Stimulated activated CD8-positive, alpha-beta memory T cell treated with anti-CD3 and anti-CD28 coated beads, Interleukin-15, amount 100 ng/mL, for 24 hours (primary cell): ENCODE results near the gene CD276.
"Not testable (repeated sequence)": the region's sequence is repeated elsewhere in the genome, so short reads cannot be mapped to it uniquely, and the experiment has no call there.

Experiments
- DNase-seq: peaks from one replicate; pipeline ENCODE4 v3.0.0-alpha.2; 2020; ENCODE audit warnings: low read depth

The CD276 gene

DNA sequence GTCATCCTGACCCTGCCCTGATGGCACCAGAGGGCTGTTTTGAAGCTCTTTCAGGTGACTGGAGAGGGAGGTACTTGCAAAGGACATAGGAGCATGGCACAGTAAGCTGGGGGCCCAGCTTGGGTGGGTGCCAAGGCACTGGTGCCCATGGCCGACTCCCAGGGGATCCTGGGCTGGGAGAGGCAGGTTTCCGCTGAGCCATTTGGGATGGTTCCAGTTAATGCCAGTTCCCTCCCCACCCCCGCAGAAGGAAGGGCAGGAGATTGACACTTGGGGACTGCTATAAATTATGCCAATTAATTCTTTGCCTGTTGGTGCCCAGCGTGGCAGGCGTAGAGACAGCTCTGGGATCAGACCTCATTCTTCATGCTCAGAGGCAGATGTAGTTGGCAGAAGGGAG, 26.1 kb downstream of the CD276 start:
- DNase-seq = no peak

DNA sequence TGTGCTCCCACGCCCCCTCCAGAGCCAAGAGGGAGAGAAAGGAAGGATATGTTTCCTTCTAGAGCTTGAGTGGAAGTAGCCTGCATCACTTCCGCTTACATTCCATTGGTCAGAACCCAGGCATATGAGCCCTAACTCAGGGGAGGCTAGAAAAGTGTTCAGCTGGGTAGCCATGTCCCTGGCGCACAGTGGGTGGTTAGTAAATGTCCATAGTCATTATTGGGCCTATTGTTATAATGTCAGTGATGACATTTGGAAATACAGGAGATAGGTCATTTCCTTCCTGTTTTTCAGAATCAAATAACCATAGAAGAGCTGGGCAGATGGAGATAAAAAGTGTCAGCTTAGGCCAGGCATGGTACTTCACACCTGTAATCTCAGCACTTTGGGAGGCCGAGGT, 27.3 kb downstream of the CD276 start:
- no peak for DNase-seq

DNA sequence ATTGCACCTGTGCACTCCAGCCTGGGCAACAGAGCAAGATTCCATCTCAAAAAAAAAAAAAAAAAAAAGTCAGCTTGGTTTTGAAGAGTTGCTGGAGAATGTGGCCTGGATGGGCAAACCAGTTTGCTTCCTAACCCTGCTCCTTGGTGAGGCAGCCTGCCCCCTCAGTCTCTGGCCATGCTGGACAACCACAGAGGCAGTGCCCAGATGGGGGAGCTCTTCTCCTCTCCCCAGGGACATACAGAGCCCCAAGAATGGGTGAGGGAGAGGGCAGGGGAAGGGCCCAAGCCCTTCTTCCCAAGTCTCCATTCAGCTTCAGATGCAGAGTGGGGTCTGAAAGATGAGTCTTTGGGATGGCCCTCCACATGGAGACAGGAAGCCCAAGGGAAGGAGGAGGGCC, 27.9 kb downstream of the CD276 start:
- no peak for DNase-seq

DNA sequence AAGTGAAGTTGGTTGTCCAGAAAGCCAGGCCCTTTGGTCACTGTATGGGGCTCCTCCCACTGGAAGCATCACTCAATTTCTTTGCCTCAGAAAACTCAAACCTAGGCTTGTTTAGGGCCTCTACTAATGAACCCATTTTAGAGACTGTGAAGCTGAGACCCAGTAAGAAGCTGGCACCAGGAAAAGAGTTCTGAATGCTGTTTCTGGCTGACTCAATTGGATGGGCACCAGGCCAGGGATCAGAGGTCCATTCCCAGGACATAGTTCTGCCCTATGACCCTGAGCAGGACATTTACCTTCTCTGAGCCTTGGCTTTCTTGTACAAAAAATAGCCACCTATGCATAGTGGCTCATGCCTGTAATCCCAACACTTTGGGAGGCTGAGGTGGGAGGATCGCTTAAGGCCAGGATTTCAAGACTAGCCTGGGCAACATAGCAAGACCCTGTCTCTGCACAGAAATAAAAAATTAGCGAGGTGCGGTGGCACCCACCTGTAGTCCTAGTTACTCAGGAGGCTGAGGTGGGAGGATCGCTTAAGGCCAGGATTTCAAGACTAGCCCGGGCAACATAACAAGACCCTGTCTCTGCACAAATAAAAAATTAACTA, 30.6 kb downstream of the CD276 start:
- DNase-seq = no peak

DNA sequence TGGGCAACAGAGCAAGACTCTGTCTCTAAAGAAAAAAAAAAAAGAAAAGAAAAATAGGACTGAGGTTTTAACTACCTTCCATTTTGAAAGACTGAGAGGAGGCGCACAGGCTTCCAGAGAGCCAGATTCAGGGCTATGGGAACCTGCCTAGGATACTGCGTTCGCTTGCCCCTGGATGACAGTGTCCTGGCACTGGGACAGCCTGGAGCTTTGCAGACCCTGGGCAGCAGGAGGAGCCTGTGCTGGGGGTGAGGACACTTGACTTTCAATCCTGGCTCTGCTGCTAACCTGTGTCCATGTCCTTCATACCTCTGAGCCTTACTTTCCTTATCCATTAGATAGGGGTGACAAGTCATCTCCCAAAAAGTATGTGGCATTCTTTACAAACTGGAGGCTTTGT, 31.2 kb downstream of the CD276 start:
- DNase-seq = no peak

DNA sequence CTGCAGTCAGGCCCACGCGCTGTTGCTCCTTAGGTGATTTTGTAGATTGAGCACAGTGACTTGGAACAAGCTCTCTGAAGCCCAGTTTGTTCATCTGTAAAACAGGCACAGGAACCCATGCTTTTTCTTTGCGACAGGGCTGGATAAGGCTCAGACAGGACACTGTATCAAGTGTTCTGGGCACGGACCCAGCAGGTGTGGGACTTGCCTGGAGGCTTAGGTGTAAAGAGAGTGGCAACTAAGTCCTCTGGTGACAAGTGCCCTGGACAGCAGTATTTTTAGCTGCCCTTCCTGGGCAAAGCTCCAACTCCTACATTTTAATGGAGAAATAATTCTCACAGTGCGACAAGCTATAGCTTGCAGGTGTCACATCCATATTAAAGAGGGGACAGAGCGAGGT, 32.2 kb downstream of the CD276 start:
- DNase-seq = no peak

DNA sequence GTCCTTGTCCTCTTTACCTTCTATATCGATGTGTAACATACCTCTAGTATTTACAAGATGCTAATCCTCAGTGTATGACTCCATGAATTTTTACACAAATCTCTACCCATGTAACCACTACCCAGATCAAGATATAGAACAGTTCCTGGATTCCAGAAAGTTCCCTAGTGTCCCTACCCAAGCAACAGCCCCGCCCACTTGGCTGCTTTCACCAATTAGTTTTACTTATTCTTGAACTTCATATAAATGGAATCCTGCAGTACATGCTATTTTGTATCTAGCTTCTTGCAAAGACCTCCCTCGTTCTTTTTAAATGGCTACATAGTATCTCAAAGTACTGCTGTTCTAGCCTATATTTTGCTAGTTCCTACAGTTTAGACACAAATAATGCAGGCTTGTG, 33.0 kb downstream of the CD276 start:
- no peak for DNase-seq

DNA sequence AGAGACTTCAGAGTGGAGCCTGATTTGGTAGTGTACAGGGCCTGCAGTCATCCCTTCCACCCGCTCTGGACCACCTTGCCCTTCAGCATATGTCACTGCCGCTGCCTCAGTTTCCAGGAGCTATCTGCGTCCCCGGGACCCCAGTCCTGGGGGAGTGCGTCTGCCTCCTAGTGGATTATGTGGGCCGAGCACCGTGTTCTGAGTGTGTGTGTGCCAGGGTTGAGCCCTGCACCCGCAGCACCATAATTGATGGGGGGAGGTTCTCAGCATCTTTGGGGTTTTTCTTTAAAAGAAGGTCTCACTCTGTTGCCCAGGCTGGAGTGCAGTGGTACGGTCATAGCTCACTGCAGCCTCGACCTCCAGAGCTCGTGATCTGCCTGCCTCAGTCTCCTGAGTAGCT, 33.6 kb downstream of the CD276 start:
- DNase-seq = no peak

DNA sequence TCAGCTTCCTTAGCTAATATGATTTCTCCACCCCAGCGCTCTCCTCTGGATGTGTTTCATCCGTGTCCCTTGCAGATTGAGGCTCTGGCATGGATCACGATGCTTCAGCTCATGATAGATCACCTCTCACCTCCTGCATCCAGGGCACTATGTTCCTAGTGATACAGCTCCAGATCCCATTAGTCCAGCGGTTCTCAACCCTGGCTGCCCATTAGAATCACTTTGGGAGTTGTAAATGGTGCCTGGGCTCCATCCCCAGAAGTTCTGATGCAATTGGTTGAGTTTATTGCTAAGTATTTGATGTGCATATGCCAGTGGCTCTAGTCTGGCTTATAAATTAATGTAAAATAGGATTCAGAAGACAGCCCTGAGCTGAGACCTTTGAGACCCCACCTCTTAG, 34.5 kb downstream of the CD276 start:
- DNase-seq = no peak

DNA sequence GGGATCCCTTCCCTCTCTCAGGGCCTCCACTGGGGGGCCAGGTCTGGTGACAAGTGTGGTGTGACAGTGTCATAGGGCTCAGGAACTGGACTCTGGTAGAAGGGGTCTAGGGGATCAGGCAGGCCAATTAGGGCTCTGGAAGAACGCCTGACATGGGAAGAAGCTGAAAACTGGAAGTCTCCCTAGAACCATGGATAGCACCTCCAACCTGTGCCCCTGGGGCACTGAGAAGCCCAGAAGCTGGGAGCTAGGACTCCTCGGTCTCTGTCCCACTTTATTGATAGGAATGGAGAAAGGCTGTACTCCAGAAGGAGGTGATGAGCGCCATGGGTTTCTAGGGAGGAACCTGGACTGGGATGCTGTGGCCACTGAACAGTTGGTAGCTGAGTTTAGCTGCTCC, 38.2 kb downstream of the CD276 start:
- DNase-seq = no peak

DNA sequence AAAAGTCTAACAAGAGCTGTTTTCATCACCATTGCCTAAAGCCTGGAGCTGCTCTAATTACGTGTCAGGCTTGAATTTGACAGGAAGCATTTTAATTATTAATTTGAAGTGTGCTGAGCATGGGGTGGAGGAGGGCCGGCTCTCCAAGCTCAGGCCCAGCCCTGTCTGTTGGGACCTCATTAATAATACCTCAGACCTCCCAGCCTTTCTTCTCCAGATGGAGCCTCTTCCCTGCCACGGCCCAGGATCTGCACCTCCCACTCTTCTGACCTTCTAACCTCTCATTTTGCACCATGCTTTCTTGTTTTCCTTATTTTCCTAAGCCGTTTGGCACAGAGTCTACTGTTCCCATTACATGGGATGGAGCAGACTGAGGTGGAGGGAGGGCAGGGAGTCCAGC, 39.0 kb downstream of the CD276 start:
- DNase-seq = no peak

DNA sequence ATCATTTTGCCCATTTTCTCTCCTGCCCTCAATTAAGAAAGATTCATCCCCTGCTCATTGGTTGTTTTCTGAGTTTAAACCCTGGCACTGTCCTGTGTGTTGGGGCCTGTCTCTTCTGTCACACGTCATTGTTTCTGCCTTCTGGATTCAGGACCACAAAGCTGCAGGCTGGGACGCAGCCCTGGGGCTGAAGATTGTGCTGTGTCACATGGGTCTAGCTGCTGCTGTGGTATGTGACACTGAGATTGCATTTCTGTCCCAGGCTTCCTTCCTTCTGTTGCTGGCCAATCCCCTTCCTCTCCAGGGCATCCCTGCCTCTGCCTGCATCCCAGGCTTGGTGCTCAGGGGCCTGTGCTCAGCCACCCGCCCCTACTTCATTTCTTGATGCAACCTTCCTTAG, 40.0 kb downstream of the CD276 start:
- no peak for DNase-seq

DNA sequence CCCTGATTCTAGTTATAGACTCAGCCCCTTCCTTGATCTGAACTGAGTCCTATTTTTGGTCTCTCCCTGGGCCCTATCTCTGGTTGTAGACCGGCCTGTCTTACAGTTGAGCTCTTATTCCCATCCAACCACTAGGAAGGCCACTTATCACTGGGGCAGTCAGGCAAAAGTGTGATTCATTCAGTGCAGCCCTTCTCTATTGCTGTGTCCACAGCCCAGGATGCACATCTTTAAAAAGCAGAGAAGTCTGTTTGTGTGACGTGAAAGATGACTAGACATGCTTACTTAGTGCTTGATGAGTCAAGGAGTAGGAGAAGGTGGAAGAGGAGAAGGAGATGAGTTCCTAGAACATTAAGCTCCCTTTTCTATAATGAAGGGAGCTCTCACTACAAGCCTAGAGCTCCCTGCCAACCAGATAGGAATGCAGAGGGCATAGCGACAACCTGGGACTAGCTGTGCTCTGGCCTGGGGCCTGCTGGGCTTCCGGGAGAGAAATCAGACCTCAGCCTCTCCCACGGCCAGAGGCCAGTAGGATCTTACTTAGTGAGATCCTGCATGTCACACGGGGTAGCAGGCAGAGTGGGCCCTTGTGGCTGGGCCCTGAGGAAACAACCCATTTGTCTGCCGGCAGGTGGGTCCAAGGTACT, 43.3 kb downstream of the CD276 start:
- no peak for DNase-seq

DNA sequence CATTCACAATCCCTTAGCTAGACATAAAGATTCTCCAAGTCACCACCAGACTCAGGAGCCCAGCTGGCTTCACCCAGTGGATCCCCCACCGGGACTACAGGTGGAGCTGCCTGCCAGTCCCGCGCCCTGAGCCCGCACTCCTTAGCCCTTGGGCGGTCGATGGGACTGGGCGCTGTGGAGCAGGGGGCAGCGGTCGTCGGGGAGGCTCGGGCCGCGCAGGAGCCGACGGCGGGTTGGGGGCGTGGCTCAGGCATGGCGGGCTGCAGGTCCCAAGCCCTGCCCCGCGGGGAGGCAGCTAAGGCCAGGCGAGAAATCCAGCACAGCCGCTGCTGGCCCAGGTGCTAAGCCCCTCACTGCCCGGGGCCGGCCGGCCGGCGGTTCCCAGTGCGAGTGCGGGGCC, 47.9 kb downstream of the CD276 start:
- DNase-seq = not testable (repeated sequence)

DNA sequence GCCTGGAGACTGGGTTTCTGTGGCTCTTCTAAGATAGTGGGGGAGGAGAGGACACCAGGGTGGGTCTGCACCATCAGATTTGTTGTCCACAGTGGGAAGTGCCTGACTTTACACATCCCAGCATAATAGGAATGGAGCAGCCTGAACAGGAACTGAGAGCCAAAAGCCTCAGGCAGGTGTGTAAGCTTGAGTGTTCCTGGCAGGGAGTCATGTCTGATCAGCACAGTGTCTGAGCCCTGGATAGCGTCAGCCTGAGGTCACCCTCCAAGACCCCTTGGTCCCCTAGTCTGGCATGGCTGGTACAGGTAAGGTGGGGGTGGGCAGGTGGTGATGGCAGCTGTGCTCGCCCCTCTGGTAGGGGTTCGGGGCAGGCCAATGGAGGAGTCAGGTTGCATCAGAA, 48.7 kb downstream of the CD276 start:
- no peak for DNase-seq

DNA sequence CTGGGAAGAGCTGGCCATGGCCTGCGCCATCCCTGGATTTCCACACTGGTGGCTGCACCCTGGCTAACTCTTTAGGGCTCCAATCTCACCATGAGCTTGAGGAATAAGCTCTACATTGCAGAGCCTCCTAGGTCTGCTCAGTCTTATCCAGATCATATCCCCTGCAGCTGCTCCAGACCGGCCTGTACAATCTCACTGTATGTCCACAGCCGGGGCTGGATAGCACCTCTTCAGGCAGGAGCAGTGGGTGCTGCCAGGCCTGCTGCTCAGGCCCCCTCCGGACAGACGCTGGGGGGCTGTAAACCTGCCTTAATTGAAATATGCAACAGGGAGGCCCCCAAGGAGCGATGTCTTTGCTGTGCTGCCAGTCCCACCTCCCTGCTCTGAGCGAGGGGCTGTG, 53.4 kb downstream of the CD276 start:
- no peak for DNase-seq

DNA sequence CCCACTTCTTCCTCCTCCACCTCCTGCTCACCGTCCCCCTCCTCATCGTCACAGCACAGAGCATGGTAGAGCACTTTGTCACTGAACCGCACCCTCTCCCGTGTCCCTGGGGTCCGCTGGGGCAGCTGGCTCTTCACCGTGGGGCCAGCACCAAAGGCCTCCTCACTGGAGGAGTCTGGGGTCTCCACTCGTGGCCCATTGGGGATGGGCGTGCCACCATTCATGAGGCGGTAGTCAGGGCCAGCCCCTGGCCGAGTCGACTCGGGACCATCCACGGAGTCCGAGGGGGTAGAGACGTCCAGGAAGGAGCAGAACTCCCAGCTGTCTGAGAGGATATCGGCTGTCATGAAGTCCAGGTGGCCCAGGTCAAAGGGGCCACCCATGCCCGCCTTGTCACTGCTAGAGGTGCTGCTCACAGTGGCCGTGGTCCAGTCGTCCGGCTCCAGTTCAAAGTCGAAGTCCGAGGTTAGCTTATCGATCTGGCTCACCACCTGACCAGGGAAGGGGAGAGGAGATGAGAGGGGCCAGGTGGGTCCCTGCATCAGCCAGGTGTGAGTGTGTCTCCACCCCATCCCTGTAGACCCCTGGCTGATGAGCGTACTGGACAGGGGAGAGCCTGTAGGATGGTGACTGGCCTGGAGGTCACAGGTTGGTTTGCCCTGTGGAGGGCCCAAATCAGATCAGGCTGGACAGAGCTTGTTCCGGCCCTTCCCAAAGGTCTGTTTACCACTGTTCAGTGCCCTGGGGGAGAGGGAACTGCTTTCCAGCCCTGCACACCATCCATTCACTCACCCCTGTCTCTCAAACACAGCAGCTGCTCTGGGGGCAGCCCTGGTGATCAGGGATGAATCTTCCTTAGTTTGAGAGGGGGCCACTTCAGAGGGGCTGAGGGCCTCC, 56.2 kb downstream of the CD276 start:
- DNase-seq = no peak

DNA sequence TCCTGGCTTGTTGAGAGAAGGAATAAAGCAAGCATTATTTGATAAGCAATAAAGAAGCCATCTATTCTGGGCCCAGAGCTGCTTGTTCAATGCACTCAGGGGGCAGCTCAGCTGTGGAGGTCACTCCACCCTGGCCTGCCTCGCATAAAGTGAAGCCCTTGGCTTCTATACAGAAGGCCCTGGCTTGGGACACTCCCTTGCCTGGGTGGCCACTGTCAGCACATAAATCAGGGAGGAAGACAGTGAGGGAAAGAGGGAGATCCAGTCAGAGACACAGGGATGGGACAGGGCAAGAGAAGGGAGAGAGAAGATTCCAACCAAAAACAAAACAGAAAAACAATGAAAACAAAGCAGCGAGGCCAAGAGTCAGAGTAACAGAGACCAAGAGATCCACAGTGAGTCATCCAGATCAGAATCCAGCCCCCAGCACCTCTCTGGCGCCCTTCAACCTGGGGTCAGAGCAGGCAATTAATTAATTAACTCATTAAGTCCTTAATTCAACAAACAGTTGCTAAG, 57.2 kb downstream of the CD276 start:
- no peak for DNase-seq

DNA sequence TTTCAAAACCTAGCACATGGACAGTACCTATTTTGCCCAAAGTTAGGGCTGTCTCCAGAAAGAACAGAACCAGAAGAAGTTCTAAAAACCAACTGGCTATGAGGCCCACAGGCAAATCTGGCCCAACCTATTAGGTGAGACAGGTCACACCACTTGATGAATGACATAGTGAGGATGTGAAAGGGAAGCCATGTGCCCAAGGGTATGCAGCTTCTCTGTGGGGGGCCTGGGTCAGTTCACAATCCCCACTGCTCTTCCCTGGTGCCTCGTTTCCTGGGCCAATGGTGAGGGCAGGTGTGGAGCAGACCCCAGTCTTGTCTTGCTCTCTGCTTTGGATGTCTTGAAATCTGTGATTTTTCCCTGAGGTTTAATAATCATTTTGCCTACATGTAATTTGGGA, 60.1 kb downstream of the CD276 start:
- DNase-seq = no peak

DNA sequence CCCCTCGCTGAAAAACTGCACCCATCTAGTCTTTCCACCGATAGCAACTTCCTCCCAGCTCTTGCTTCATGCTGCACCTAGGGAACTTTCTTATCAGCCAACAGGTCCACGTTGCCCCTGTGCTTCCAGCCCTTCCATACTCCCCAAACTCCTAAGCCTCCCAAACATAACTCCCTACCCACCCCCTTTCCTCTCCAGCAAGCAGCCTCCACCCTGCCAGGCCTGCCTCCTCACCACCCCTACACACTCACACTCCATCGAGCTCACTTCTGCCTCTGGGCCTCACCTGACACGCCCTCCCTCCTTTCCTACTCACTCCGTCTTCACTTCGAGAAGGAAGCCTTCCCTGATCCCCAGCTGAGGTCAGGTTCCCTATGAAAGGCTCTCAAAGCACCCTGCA, 60.9 kb downstream of the CD276 start:
- no peak for DNase-seq

DNA sequence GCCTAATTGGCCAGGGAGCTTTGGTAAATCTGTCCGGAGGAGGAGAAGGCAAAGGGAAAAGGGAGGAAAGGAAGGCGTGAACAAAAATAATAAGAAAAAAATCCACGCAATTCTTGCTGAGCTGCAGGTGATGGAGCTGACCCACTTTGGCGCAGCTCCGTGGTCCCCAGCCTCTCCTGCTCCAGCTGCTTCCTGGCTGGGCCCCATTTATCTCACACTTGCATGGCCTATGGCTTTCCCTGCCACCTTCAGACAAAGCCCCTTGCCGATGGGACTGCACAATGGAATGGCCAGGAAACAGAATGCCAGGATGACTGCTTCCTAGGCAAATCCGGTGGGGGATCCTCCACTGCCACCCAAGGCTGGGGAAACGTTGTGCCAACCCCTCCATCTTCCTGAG, 62.1 kb downstream of the CD276 start:
- DNase-seq = no peak

DNA sequence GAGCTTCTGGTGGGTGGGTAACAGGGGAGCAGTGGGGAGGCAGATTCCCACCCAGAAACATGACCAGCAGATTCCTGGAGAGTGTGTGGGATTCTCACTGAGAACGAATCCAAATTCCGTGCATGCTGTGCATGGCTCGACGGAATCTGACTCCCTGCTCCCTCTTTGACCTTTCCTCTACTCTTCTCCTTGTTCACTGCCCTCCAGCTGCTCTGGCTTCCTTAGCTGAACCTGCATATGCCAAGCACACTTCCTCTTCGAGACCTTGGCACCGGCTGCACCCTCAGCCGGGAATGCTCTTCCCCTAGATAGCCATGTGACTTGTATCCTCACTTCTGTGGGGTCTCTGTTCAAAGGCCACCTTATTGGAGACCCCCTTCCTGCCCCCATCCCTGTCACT, 62.7 kb downstream of the CD276 start:
- DNase-seq = no peak
